ENCODE results near the gene TMEM86A.

GRCh38 chr11:18715476-18715875 lies 16.9 kb downstream of the TMEM86A start:
- TF ChIP-seq CTCF (IDR thresholded peaks at IDR 0.05) (no peak), POLR2A (IDR thresholded peaks at IDR 0.05) (no peak)
